Spleen (tissue), 11 donors: ENCODE measurements around the gene PCSK4. TPM values are rescaled to one million over a fixed set of nuclear protein-coding genes. Genes with fewer than 3 reads are reported as not detected.

ENCODE experiments used
- DNase-seq: peaks from one replicate; pipeline ENCODE4 v3.0.0-alpha.2; 2020
- H3K27ac ChIP-seq, 8 donors: fragments of 200-600 bp; sonication (generic) in 7 of 8; 1 replicate in 4 of 8; 2 replicates in 4 of 8; pipeline versions ENCODE4 v1.5.0 to v1.8.0; 2016 to 2021; ENCODE audit warnings: inconsistent platforms in 4 of 8, mild to moderate bottlenecking in 4 of 8, moderate library complexity in 1 of 8
- H3K27me3 ChIP-seq, 7 donors: fragments of 200-600 bp; sonication (generic) in 6 of 7; replicated peaks in 1 of 7; 1 replicate in 4 of 7; 2 replicates in 3 of 7; pipeline versions ENCODE4 v1.5.0 to v1.8.0; 2016 to 2021; ENCODE audit warnings: inconsistent platforms in 3 of 7, mild to moderate bottlenecking in 1 of 7
- H3K36me3 ChIP-seq, 6 donors: fragments of 200-600 bp; sonication (generic) in 5 of 6; 1 replicate in 4 of 6; 2 replicates in 2 of 6; pipeline versions ENCODE4 v1.5.0 to v1.8.0; 2016 to 2021; ENCODE audit warnings: inconsistent platforms in 2 of 6
- H3K4me1 ChIP-seq, 6 donors: fragments of 200-600 bp; sonication (generic) in 5 of 6; 1 replicate in 3 of 6; 2 replicates in 3 of 6; pipeline versions ENCODE4 v1.5.0 to v1.8.0; 2016 to 2021; ENCODE audit warnings: inconsistent platforms in 3 of 6
- H3K4me3 ChIP-seq, 8 donors: fragments of 200-600 bp; sonication (generic) in 7 of 8; 1 replicate in 4 of 8; 2 replicates in 4 of 8; pipeline versions ENCODE4 v1.5.0 to v1.8.0; 2016 to 2021; ENCODE audit warnings: inconsistent platforms in 4 of 8, mild to moderate bottlenecking in 4 of 8, moderate library complexity in 2 of 8
- H3K9me3 ChIP-seq, 8 donors: fragments of 200-600 bp; sonication (generic) in 7 of 8; 1 replicate in 4 of 8; 2 replicates in 4 of 8; pipeline versions ENCODE4 v1.5.0 to v1.8.0; 2016 to 2021; ENCODE audit warnings: inconsistent platforms in 4 of 8
- CTCF ChIP-seq, 11 experiments: fragments of 200-600 bp in 7 of 11; fragments of 450-650 bp in 4 of 11; sonication (generic) in 4 of 11; IDR thresholded peaks in 8 of 11; conservative IDR thresholded peaks in 3 of 11; 1 replicate in 7 of 11; 2 replicates in 4 of 11; pipeline versions ENCODE4 v1.4.0 to v1.8.0; 2016 to 2021; ENCODE audit warnings: antibody characterized with exemption in 11 of 11, inconsistent platforms in 4 of 11, mild to moderate bottlenecking in 1 of 11
- POLR2A ChIP-seq, 3 donors: fragments of 450-650 bp; IDR thresholded peaks; one replicate each; pipeline ENCODE4 v1.5.1; 2017; ENCODE audit warnings: antibody characterized with exemption in 3 of 3, mild to moderate bottlenecking in 1 of 3
- POLR2AphosphoS5 ChIP-seq, 3 donors: sonication (generic); formaldehyde crosslinking; IDR thresholded peaks; one replicate each; pipeline ENCODE4 v1.5.1; 2017; ENCODE audit warnings: antibody characterized with exemption in 3 of 3
- WGBS, 5 donors: extraction: QIAGEN DNeasy Blood & Tissue Kit in 3 of 5; methylation state at CpG; one replicate each; pipeline versions ENCODE4 v1.1.5 to v1.1.7; 2013 to 2018; 5-methylcytosine and 5-hydroxymethylcytosine counted together
- intact Hi-C: fragments of 100-400 bp; cut with DNase I; formaldehyde crosslinking; loops from one replicate; pipeline ENCODE4 v1.15.0; 2023; ENCODE audit warnings: low total_unique reads
- polyA plus RNA-seq, 3 donors: library from polyadenylated mRNA; stranded (reverse); fragments of 200-250 nt; gene quantifications; one replicate each; pipeline ENCODE4 v1.2.1, GENCODE V29; 2013
- total RNA-seq, 7 donors: library from RNA; depleted of rRNA in 3 of 7; stranded (reverse); fragments of >200 nt in 3 of 7; fragmentation: NEBNext Ultra II Directional in 4 of 7; extraction: Animal tissue kit (Norgen Biotek cat#: 25700) in 4 of 7; gene quantifications; one replicate each; pipeline versions ENCODE4 v1.1.0 to v1.2.1, GENCODE V29; 2016 to 2021
- donor health status: healthy with polysubstance abuse.
- donor health status: DM: no; HTN: no; CAD: no; lungs with moderate emphysema.
- donor health status: DM: no; HTN: no; CAD: no.
- donor health status: Bipolar disorder and iron deficiency.
- donor health status: healthy.
- donor health status: DM: no; HTN: no; CAD: no.
- donor health status: DM: yes; HTN: yes; CAD: no.

The PCSK4 gene
- total and polyA plus RNA-seq, 10 donors: 1.1 to 4.2 (median 1.9) TPM

GRCh38 chr19:1438933-1439354 is 51.2 kb downstream of the PCSK4 start:
- DNase-seq: no peak
- H3K9me3 ChIP-seq: no peaks in the 10 kb centered on the region
- peaks cover 15 to 59% (median 32%) of the 10 kb centered on the region in 6 donors for H3K4me1 ChIP-seq
- H3K27me3 ChIP-seq: no peaks in the 10 kb centered on the region
- peak overlapping the region; percentile 61 to 97 (median 76) for H3K4me3 ChIP-seq
- peaks cover 9 to 67% (median 47%) of the 10 kb centered on the region in 6 donors for H3K36me3 ChIP-seq
- H3K27ac ChIP-seq: peak overlapping the region in 7 of 8 donors; percentile 90 to 97 (median 92)
- TF ChIP-seq POLR2A (IDR thresholded peaks at IDR 0.05) (no peak), CTCF (IDR thresholded peaks at IDR 0.05 in 8 of 11, conservative IDR thresholded peaks at IDR 0.05 in 3 of 11) (no peak), POLR2AphosphoS5 (IDR thresholded peaks at IDR 0.05) (no peak)
- whole genome bisulfite sequencing, 5 donors: 0 to 2% (median 1%) methylated on average over 20 to 26 of the region's 26 CpGs
- intact Hi-C loops: no loop called here

GRCh38 chr19:1438035-1438932 is 51.9 kb downstream of the PCSK4 start, which contains the start of gene RPS15:
TSS of gene RPS15 (plus strand) at chr19:1438396. CDS start at chr19:1438426, 30 bp downstream.
- peak; percentile 98 for DNase-seq
- Histone ChIP-seq H3K9me3 (no peaks in the 10 kb centered on the region), H3K4me3 (peak within 1 kb of the TSS; percentile 61 to 97 (median 76)), H3K27me3 (no peaks in the 10 kb centered on the region), H3K36me3 (peaks cover 9 to 73% (median 54%) of the 10 kb centered on the region in 6 donors), H3K4me1 (peaks cover 15 to 61% (median 34%) of the 10 kb centered on the region in 6 donors), H3K27ac (peak within 1 kb of the TSS; percentile 90 to 97 (median 93))
- 1 to 3% (median 2%) methylated on average over 34 to 100 of the region's 100 CpGs for WGBS, 5 donors
- intact Hi-C loops: no loop called here
- peak; percentile 98 to 99 (median 99) for TF ChIP-seq POLR2AphosphoS5 (IDR thresholded peaks at IDR 0.05)
- peak; percentile 94 to 99 (median 99) for TF ChIP-seq CTCF (IDR thresholded peaks at IDR 0.05 in 8 of 11, conservative IDR thresholded peaks at IDR 0.05 in 3 of 11)
- TF ChIP-seq POLR2A (IDR thresholded peaks at IDR 0.05): peak; percentile 50 to 73 (median 61)

- TF ChIP-seq CTCF (IDR thresholded peaks at IDR 0.05 in 8 of 11, conservative IDR thresholded peaks at IDR 0.05 in 3 of 11) (no peak), POLR2AphosphoS5 (IDR thresholded peaks at IDR 0.05) (no peak), POLR2A (IDR thresholded peaks at IDR 0.05) (no peak)
- no peak for DNase-seq
- peak overlapping the region in 3 of 8 donors; percentile 68 to 97 (median 83) for H3K4me3 ChIP-seq
These were observed 52.5 kb downstream of the PCSK4 start for GRCh38 chr19:1437609-1438008.

More at GRCh38 chr19:1437609-1438008, 52.5 kb downstream of the PCSK4 start:
- no peaks in the 10 kb centered on the region for H3K27me3 ChIP-seq
- H3K4me1 ChIP-seq: peaks cover 15 to 68% (median 35%) of the 10 kb centered on the region in 6 donors
- no peaks in the 10 kb centered on the region for H3K9me3 ChIP-seq
- H3K36me3 ChIP-seq: peaks cover 9 to 73% (median 60%) of the 10 kb centered on the region in 6 donors
- intact Hi-C loops: no loop called here
- 37 to 70% (median 59%) methylated on average over 8 of the region's 8 CpGs for WGBS, 5 donors
- H3K27ac ChIP-seq: peak overlapping the region in 4 of 8 donors; percentile 90 to 97 (median 92)
